ENCODE results near the gene SLC16A10.

GRCh38 chr6:111096246-111096645 lies 8.9 kb downstream of the SLC16A10 start:
- TF ChIP-seq CTCF (IDR thresholded peaks at IDR 0.05) (no peak), EZH2 (IDR thresholded peaks at IDR 0.05) (no peak)
